Loucy (cell line): Measurements from ENCODE around the gene PITX2.

ENCODE experiments used
- H2AFZ ChIP-seq: fragments of 200-600 bp; sonication (generic); 2 replicates; pipeline ENCODE4 v1.6.0; 2016; ENCODE audit warnings: antibody characterized with exemption, mild to moderate bottlenecking, low read length, moderate library complexity
- H3F3A ChIP-seq: fragments of 200-600 bp; 2 replicates; pipeline ENCODE4 v1.6.0; 2016; ENCODE audit warnings: antibody characterized with exemption, low read depth, mild to moderate bottlenecking
- H3K27me3 ChIP-seq: fragments of 200-600 bp; sonication (generic); 2 replicates; pipeline ENCODE4 v1.6.1; 2014; ENCODE audit warnings: low read length, mild to moderate bottlenecking; ENCODE audit not compliant: insufficient read depth, poor library complexity, severe bottlenecking
- H3K36me3 ChIP-seq: fragments of 200-600 bp; sonication (generic); 2 replicates; pipeline ENCODE4 v1.6.1; 2016; ENCODE audit warnings: low read length; ENCODE audit not compliant: insufficient read depth
- H3K4me1 ChIP-seq: fragments of 200-600 bp; sonication (generic); 2 replicates; pipeline ENCODE4 v1.5.1; 2014; ENCODE audit warnings: low read length, mild to moderate bottlenecking; ENCODE audit not compliant: insufficient read depth, poor library complexity, severe bottlenecking
- H3K4me2 ChIP-seq: fragments of 200-600 bp; sonication (generic); 2 replicates; pipeline ENCODE4 v1.6.0; 2014; ENCODE audit warnings: antibody characterized with exemption, low read length, low read depth, mild to moderate bottlenecking; ENCODE audit not compliant: poor library complexity, severe bottlenecking
- H3K4me3 ChIP-seq: fragments of 200-600 bp; sonication (generic); 2 replicates; pipeline ENCODE4 v1.5.1; 2014; ENCODE audit warnings: low read length, mild to moderate bottlenecking, mixed read lengths; ENCODE audit not compliant: poor library complexity, severe bottlenecking
- H3K79me2 ChIP-seq: fragments of 200-600 bp; sonication (generic); 2 replicates; pipeline ENCODE4 v1.6.1; 2014; ENCODE audit warnings: low read length; ENCODE audit not compliant: insufficient read depth
- H3K9ac ChIP-seq: fragments of 200-600 bp; sonication (generic); 2 replicates; pipeline ENCODE4 v1.6.0; 2014; ENCODE audit warnings: mild to moderate bottlenecking, low read depth, low read length, moderate library complexity; ENCODE audit not compliant: poor library complexity, severe bottlenecking
- H3K9me2 ChIP-seq: fragments of 200-600 bp; sonication (generic); replicated peaks from 2 replicates; pipeline ENCODE4 v1.6.1; 2016; ENCODE audit warnings: low read depth, low read length, mixed read lengths
- H3K9me3 ChIP-seq: fragments of 200-600 bp; sonication (generic); 2 replicates; pipeline ENCODE4 v1.6.1; 2014; ENCODE audit warnings: mild to moderate bottlenecking, antibody characterized with exemption, low read length, low read depth; ENCODE audit not compliant: insufficient read depth
- H4K20me1 ChIP-seq: fragments of 200-600 bp; sonication (generic); 2 replicates; pipeline ENCODE4 v1.6.0; 2014; ENCODE audit warnings: antibody characterized with exemption, low read length, mild to moderate bottlenecking; ENCODE audit not compliant: insufficient read depth, poor library complexity, severe bottlenecking
- EZH2phosphoT487 ChIP-seq: fragments of 200-600 bp; IDR thresholded peaks from 2 replicates; pipeline ENCODE4 v1.6.1; 2018; ENCODE audit warnings: antibody characterized with exemption, mild to moderate bottlenecking, moderate library complexity, borderline replicate concordance
- TF ChIP-seq, protein P1 (sequence below): fragments of 200-600 bp; sonication (generic); conservative IDR thresholded peaks from 2 replicates; pipeline ENCODE4 v1.5.1; 2014; ENCODE audit warnings: mild to moderate bottlenecking, antibody characterized with exemption, low read length

Gene PITX2

DNA sequence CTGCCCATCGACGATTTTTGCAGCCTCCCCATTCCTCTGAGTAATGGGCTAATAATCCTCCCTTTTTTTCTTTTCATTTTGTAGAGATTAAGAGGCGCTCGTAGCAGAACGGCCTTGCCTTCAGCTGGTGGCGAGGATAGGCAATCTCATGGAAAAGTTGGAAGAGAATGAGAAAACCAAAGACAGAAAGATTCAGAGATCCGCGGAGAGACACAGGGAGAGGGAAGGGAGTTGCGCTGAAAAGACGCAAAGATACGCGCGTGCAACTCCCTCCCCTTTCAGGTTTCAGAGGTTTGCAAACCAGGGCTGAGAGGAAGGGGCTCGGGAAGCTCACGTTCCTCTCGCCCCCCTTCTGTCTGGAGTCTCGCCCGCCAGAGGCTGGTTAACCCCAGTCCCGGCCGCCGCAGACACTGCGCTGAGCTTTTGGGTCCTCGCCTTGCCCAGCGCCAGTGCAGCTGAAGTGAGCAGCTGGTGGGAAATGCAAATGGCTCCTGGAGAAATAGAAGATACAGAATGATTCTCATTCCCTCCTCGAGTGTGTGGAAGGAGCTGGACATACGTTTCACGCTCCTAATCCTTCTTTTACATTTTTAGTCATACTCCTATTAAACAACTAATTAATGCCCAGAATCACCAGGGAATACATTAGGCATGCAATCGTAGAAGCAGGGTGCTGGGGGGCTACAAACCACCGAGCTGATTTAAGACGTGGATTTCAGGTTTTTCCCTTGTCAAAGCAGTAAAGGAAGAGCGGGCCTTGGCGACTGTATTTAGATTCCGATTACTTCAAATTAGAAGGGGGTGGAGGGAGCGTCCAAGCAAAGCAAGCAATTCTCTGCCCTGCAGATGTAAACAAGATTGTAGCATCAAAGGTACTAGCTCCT is 16.6 kb upstream of the PITX2 start:
- TF ChIP-seq, protein P1, sequence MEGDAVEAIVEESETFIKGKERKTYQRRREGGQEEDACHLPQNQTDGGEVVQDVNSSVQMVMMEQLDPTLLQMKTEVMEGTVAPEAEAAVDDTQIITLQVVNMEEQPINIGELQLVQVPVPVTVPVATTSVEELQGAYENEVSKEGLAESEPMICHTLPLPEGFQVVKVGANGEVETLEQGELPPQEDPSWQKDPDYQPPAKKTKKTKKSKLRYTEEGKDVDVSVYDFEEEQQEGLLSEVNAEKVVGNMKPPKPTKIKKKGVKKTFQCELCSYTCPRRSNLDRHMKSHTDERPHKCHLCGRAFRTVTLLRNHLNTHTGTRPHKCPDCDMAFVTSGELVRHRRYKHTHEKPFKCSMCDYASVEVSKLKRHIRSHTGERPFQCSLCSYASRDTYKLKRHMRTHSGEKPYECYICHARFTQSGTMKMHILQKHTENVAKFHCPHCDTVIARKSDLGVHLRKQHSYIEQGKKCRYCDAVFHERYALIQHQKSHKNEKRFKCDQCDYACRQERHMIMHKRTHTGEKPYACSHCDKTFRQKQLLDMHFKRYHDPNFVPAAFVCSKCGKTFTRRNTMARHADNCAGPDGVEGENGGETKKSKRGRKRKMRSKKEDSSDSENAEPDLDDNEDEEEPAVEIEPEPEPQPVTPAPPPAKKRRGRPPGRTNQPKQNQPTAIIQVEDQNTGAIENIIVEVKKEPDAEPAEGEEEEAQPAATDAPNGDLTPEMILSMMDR: no peak
- no peak for TF ChIP-seq EZH2phosphoT487
- Histone ChIP-seq H4K20me1 (no peaks in the 10 kb centered on the region), H3K36me3 (no peaks in the 10 kb centered on the region), H3K79me2 (no peaks in the 10 kb centered on the region), H3K4me2 (no peak overlapping the region), H3K9me3 (no peaks in the 10 kb centered on the region), H3K9ac (no peak overlapping the region), H2AFZ (no peak overlapping the region), H3K4me3 (no peak overlapping the region), H3F3A (no peaks in the 10 kb centered on the region), H3K4me1 (no peaks in the 10 kb centered on the region), H3K9me2 (no peaks in the 10 kb centered on the region), H3K27me3 (no peaks in the 10 kb centered on the region)

DNA sequence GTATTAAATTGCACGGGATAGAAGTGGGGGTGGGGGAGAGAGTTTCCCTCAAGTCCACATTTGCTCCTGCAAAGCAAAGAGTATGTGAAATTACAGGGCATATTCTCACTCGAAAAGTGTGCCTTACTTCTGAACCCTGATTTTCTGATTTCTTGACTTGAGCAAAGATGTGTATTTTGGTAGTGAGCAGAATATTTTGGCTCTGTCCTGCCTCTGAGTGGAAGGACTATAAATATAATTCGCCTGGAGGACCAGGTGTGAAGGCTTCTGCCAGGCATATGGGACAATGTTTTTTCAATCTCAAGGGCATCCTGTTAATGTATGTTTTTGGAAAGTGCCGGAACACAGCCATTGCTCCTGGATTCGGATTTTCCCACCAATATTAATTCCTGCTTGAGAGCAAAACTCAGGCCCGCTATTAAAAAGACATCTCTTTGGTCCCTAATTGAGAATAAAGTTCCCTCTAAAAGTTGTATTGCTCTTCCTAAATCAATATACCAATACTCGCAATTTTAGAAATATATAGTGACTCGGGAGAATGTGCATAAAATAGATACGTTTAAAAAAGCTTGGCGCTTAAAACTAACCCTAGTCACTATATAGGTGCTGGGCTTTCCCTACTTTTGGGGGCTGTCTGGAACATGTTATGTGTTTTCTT is 15.3 kb upstream of the PITX2 start:
- H2AFZ ChIP-seq: no peak overlapping the region
- no peak overlapping the region for H3K9ac ChIP-seq
- no peaks in the 10 kb centered on the region for H3K4me1 ChIP-seq
- no peaks in the 10 kb centered on the region for H3K9me3 ChIP-seq
- TF ChIP-seq, protein P1: no peak
- no peaks in the 10 kb centered on the region for H3K36me3 ChIP-seq
- H4K20me1 ChIP-seq: no peaks in the 10 kb centered on the region
- H3K4me3 ChIP-seq: no peak overlapping the region
- H3K4me2 ChIP-seq: no peak overlapping the region
- H3K27me3 ChIP-seq: no peaks in the 10 kb centered on the region
- no peaks in the 10 kb centered on the region for H3K9me2 ChIP-seq
- H3F3A ChIP-seq: no peaks in the 10 kb centered on the region
- H3K79me2 ChIP-seq: no peaks in the 10 kb centered on the region

DNA sequence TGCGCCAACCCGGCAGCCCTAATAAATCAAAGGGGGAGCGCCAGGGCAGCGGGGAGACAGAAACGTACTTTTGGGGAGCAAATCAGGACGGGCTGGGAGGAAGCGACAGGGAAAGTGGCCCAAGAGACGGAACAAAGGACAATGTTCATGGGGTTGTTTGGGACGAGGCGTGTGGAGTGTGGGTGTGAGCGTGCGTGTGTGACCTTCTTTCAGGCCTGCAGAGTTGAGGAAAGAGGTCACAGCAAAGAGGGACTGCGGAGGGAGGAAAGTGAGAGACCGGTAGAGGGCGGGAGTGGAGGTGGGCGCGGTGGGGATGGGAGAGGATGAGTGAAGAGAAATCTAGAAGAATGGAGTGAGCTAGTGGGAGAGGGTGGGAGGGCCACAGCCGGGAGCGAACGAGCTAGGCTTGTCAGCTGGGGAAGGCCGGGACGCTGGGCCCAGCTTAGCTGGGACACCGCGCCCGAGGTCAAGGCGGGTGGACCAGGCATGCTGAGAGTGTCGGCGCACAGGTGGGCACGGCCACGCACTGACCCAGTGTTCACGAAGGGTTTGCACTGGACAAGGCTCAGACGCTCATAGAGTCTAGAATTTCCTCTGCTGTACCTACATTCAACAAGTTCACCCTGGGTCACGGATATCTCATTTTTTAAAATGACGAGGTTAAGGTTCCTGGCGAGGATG is 14.7 kb upstream of the PITX2 start:
- H3K9ac ChIP-seq: no peak overlapping the region
- no peaks in the 10 kb centered on the region for H3K36me3 ChIP-seq
- H3K9me3 ChIP-seq: no peaks in the 10 kb centered on the region
- no peaks in the 10 kb centered on the region for H4K20me1 ChIP-seq
- H3K9me2 ChIP-seq: no peaks in the 10 kb centered on the region
- no peaks in the 10 kb centered on the region for H3K79me2 ChIP-seq
- H3K4me3 ChIP-seq: no peak overlapping the region
- H3K4me1 ChIP-seq: no peaks in the 10 kb centered on the region
- no peak overlapping the region for H2AFZ ChIP-seq
- H3K4me2 ChIP-seq: no peak overlapping the region
- no peak for TF ChIP-seq EZH2phosphoT487
- TF ChIP-seq, protein P1: no peak
- no peaks in the 10 kb centered on the region for H3K27me3 ChIP-seq
- no peaks in the 10 kb centered on the region for H3F3A ChIP-seq
